GM10248 (cell line): ENCODE data around the gene IL34.

Source experiments
- CTCF ChIA-PET: fragments of 300-600 bp; sonication (Branson Sonifier 250); formaldehyde crosslinking; extraction: SDS; loops from one replicate; lab custom pipeline; 2021; ENCODE audit warnings: antibody characterized with exemption; lab: Yijun Ruan, JAX
- POLR2A ChIA-PET: fragments of 350-650 bp; sonication (Branson Sonifier 250); formaldehyde crosslinking; extraction: SDS; loops from one replicate; lab custom pipeline; 2020; ENCODE audit warnings: antibody characterized with exemption; lab: Yijun Ruan, JAX
- DNase-seq: peaks from one replicate; pipeline ENCODE4 v3.0.0; 2012; ENCODE audit errors: extremely low spot score
- TF ChIP-seq, protein P1 (sequence below): IDR thresholded peaks from 2 replicates; pipeline ENCODE4 v1.5.1; 2012; ENCODE audit warnings: mild to moderate bottlenecking, low read depth; ENCODE audit errors: extremely low read depth, missing control alignments, control extremely low read depth

Gene IL34

DNA sequence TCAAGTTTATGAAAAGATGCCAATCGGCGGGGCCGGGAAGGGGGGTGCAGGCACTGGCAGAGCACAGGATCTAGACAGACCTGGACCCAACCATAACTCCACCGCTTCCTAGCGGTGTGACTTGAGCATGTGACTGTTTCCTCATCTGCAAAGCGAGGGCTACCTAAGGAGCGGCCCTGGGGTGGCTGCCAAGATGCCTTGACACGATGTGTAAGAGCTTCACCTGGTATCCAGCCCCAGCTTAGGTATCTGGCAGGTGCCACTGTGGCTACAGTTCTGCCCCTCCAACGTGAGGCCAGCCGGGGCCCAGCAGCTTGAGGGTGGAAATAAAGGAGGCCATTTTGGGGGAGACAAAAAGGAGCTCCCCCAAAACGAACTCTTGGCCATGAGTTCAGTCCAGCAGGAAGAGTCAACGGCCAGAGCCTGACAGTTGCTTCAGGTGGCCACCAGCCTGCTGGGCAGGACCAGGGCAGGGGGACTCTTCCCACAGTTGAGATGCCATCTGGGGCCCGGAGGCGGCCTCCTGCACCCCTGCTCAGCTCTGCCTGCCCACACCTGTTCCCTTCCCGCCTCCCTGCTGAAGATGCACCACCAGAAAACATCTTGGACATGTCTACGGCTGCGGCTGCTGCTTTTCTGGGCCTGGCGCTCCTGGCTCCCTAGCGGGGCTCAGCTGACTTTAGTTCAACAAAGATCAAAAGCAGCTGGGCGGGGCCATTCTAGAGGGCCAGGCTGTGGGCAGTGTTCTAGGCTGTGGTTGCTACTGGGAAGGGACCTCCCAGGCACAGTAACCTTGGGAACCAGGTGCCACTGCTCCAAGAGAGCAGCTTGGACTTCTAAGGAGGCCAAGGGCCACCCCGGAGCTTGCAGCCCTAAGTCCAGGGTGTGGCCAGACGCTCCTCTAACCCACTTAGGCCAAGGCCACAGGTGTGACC is 42.9 kb downstream of the IL34 start:
- ChIA-PET CTCF (interaction anchor here (1.6 to 2.8 kb wide), 4 partner anchors 10 to 82 kb away, joined by 5 to 9 read pairs (median 7); no protein-coding TSS in a partner anchor), POLR2A (no interaction called here)
- TF ChIP-seq, protein P1, sequence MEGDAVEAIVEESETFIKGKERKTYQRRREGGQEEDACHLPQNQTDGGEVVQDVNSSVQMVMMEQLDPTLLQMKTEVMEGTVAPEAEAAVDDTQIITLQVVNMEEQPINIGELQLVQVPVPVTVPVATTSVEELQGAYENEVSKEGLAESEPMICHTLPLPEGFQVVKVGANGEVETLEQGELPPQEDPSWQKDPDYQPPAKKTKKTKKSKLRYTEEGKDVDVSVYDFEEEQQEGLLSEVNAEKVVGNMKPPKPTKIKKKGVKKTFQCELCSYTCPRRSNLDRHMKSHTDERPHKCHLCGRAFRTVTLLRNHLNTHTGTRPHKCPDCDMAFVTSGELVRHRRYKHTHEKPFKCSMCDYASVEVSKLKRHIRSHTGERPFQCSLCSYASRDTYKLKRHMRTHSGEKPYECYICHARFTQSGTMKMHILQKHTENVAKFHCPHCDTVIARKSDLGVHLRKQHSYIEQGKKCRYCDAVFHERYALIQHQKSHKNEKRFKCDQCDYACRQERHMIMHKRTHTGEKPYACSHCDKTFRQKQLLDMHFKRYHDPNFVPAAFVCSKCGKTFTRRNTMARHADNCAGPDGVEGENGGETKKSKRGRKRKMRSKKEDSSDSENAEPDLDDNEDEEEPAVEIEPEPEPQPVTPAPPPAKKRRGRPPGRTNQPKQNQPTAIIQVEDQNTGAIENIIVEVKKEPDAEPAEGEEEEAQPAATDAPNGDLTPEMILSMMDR = no peak
- DNase-seq = no peak

DNA sequence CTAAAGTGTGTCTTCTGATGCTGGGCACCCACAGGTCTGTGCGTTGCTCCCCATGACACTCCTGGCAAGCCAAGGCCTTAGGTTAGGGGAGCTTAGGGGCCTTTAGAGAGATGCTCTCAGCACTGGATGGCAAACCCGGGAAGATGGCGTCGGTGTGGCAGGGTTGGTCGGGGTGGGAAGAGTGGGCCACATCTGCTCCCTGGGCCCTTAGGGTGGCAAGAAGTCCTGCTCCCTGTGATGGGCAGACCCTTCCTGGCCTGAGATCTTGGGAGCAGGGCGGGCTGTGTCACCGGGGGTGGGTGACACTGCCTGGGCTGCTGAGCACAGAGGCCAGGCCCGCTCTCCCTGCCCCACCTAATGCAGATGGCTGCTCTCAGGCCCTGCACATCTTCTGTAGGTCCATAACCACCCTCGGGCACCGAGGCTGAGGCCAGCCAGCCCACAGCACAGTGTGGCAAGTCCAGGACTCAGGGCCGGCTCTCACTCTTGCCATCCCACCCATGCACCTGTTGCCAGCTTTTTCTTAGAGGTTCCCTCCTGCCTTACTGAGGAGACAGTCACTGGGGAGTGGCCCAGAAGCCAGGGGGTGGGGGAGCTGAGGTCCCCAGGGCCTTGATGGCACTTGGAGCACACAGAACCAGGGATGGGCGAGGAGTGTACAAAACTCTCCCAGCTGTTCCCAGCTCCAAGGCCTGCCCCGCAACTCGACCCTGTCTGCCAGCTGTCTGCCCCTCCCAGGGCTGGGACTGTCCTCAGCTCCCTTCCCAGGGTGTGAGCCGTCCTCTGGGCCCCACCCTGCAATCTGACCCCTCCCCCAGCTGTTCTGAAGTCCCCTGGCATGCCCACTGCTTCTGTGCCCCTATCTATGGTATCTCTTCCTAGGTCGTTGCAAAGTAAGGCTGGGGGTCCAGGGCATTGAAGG is 43.9 kb downstream of the IL34 start:
- ChIA-PET POLR2A (no interaction called here), CTCF (interaction anchor here (1.7 kb wide), 1 partner anchor 79 kb away, joined by 8 read pairs; no protein-coding TSS in a partner anchor)
- TF ChIP-seq, protein P1 = no peak
- no peak for DNase-seq

DNA sequence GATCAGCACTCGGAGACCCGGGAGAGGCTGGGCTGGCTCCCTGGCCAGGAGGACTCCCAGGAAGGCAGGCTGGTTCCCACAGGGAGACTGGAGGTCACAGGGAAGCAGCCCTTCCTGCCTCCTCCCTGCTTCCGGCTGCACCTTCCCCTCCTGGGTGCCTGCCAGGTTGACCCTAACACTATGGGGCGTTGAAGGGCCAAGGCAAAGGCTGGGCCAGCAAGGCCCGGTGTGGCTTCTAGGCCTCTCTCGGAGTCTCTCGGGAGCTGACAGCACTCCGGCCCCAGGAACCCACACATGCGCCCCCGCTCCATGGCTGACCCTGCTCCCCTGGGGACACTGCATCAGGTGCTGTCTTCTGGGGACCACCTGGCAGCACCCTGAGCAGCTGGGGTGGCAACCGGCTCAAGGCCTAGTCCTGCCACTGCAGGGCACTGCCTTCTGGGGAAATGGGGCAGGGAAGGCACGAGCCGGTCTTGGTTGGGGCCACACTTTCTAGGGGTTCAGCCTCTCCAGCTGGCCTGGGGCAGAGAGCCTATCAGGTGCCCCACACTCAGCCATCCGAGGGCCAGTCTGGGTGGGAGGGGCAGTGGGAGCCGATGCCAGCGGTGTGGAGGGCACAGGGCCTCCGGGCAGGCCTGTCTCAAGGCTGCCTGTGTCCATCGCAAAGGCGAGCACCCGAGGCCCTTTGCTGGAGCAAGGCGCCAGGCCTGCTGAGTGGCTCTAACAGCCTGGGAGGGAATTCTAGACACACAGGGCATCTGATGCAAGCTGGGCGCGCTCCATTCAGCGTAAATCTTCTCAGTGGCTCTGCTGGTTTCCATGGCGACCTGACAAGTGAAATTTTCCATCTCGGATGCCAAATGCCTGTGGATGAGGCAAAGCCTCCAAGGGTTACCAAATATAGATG is 45.1 kb downstream of the IL34 start:
- CTCF ChIA-PET = no interaction called here
- TF ChIP-seq, protein P1 = no peak
- POLR2A ChIA-PET = no interaction called here
- DNase-seq = no peak

DNA sequence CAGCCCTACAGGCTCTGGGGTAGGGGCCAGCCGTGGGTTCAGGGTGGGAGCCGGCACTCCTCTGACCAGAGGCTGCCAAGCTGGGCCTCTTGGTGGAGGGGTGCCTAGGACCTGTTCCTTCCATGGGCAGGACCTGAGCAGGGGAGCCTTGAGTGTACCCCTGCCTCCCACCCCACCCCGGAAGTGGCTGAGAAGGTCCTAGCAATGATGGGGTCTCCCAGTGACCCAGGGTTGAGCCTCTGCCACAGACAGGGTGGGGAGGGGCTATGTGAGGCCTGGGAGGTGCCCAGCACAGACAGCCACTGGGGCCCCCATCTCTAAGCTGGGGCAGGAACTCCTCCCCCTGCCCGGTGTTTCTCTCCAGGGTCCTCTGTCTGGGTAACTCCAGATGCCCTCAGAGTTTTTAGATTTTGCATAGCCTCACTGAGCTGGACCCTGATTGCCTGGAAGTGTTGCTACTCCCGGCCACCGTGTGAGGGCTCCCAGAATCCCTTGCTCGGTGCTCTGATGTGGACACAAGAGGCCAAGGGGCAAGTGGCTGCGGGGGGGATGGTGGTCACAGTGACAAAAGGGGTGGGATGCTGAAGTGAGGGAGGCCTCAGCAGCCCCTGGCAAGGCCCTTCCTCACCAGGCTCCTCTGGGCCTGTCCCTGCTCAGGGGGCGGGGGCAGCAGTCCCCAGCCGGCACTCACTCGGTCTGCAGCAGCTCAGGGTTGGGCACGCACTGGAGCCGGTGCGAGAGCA is 45.9 kb downstream of the IL34 start:
- TF ChIP-seq, protein P1 = no peak
- POLR2A ChIA-PET = no interaction called here
- CTCF ChIA-PET = no interaction called here
- DNase-seq = no peak

DNA sequence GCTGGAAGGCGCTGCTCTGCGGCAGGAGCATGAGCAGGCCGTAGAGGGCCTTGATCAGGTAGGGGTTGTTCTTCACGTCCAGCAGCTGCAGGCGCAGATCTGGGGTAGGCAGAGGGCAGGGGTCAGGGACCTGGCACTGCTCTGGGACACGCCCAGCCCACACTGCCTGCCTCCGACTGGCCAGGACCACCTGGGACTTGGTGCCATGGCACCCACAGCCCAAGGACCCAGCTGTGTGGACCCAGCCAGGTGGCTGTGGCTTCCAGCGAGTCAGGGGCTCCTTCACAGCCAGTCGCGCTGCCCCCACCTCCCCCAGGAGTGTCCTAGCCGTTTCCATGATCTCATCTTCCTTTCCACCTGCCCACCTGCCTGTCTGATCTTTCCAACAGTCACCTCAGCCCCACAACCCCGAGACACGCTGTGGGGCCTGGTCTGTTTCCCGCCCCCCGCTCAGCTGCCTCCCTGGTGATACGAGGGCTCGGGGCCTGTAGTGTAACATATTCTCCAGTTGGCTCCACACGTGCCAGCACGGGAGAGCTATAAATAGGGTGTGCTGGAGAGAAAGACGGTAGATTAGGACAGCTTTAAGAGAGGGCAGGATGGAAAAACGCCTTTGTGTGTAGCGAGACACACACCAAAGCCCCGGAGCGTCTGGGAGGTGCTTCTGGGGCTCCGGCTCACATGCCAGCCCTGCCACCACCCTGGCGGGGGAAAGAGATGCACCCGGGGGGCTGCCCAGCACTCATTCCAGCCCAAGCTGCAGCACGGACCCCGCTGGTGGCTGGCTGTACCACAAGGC is 46.7 kb downstream of the IL34 start:
- TF ChIP-seq, protein P1 = no peak
- POLR2A ChIA-PET = no interaction called here
- CTCF ChIA-PET = no interaction called here
- no peak for DNase-seq
